Measurements from ENCODE around the gene GAK. TPM values are rescaled to one million over a fixed set of nuclear protein-coding genes. Genes with fewer than 3 reads are reported as not detected.

The GAK gene
- total and polyA plus RNA-seq, 4 donors, result 41.8 to 78.8 (median 61.1) TPM

GRCh38 chr4:876780-877179, 55.3 kb downstream of the GAK start:
- H3K4me1 ChIP-seq (ENCODE audit: control insufficient read depth, insufficient read depth, low read length), result no peaks in the 10 kb centered on the region
- 90% methylated on average over 16 of the region's 24 CpGs for WGBS (ENCODE audit: insufficient coverage)
- H3K27me3 ChIP-seq (ENCODE audit: control insufficient read depth, insufficient read depth, low read length), result no peaks in the 10 kb centered on the region
- DNase-seq (ENCODE audit: low read depth in 4 of 6, low spot score in 6 of 6), result no peak
- no peaks in the 10 kb centered on the region for H3K9me3 ChIP-seq (ENCODE audit: control insufficient read depth, insufficient read depth, low read length)
- peaks cover 87% of the 10 kb centered on the region for H3K36me3 ChIP-seq (ENCODE audit: control insufficient read depth, insufficient read depth, low read length)
- H3K27ac ChIP-seq (ENCODE audit: low read depth, low read length), result no peak overlapping the region
- H3K4me3 ChIP-seq (ENCODE audit: low read depth, low read length), result no peak overlapping the region

- Histone ChIP-seq H3K27ac (ENCODE audit: low read depth, low read length) (no peak overlapping the region), H3K36me3 (ENCODE audit: control insufficient read depth, insufficient read depth, low read length) (peaks cover 87% of the 10 kb centered on the region), H3K9me3 (ENCODE audit: control insufficient read depth, insufficient read depth, low read length) (no peaks in the 10 kb centered on the region), H3K27me3 (ENCODE audit: control insufficient read depth, insufficient read depth, low read length) (no peaks in the 10 kb centered on the region), H3K4me3 (ENCODE audit: low read depth, low read length) (no peak overlapping the region), H3K4me1 (ENCODE audit: control insufficient read depth, insufficient read depth, low read length) (no peaks in the 10 kb centered on the region)
- WGBS (ENCODE audit: insufficient coverage), result 94% methylated on average over 26 of the region's 26 CpGs
- DNase-seq (ENCODE audit: low read depth in 4 of 6, low spot score in 6 of 6), result no peak
These were observed 56.2 kb downstream of the GAK start for GRCh38 chr4:875818-876423.

DNA sequence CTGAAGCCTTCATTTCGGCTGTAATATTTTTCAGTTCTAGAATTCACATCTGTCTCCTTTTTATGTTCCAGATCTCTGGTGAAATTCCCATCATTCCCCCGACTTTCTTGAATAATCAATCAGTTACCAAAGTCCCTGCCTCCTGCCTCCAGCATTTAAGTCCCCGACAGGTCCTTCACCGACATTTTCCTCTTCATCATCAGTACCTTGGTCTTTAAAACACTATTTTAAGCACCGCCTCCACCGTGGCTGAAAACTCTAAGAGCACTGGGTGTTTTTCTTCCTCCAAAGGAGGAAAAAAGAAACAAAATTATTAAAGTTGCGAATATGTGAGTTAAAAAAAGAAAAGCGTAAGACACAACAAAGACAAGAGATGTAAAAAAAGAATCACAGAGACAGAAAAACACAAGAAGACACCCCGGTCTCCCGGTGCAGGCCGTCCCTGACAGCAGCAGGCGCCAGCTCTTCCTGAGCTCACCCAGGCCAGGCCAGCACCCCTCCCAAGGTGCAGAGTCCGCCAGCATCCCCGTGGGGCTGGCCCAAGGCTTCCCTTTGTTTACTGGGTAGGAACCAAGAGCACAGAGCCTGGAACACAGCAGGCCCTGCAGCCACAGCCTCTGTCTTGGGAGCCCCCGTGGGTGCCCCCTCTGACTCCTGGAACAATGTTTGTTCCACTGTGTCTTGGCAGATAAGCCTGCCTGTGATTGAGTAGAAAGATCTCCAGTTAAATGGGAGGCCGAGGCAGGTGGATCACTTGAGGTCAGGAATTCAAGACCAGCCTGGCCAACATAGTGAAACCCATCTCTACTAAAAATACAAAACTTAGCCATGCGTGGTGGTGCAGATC, 56.9 kb downstream of the GAK start:
- no peaks in the 10 kb centered on the region for H3K9me3 ChIP-seq (ENCODE audit: control insufficient read depth, insufficient read depth, low read length)
- H3K4me3 ChIP-seq (ENCODE audit: low read depth, low read length), result no peak overlapping the region
- H3K4me1 ChIP-seq (ENCODE audit: control insufficient read depth, insufficient read depth, low read length), result no peaks in the 10 kb centered on the region
- H3K36me3 ChIP-seq (ENCODE audit: control insufficient read depth, insufficient read depth, low read length), result peaks cover 87% of the 10 kb centered on the region
- no peak for DNase-seq (ENCODE audit: low read depth in 4 of 6, low spot score in 6 of 6)
- H3K27me3 ChIP-seq (ENCODE audit: control insufficient read depth, insufficient read depth, low read length), result no peaks in the 10 kb centered on the region
- WGBS (ENCODE audit: insufficient coverage), result 85% methylated on average over 12 of the region's 17 CpGs
- H3K27ac ChIP-seq (ENCODE audit: low read depth, low read length), result no peak overlapping the region

- WGBS (ENCODE audit: insufficient coverage), result no CpG with 5 or more reads among the region's 9 CpGs
- Histone ChIP-seq H3K9me3 (ENCODE audit: control insufficient read depth, insufficient read depth, low read length) (no peaks in the 10 kb centered on the region), H3K4me1 (ENCODE audit: control insufficient read depth, insufficient read depth, low read length) (no peaks in the 10 kb centered on the region), H3K27ac (ENCODE audit: low read depth, low read length) (no peak overlapping the region), H3K4me3 (ENCODE audit: low read depth, low read length) (no peak overlapping the region), H3K27me3 (ENCODE audit: control insufficient read depth, insufficient read depth, low read length) (no peaks in the 10 kb centered on the region), H3K36me3 (ENCODE audit: control insufficient read depth, insufficient read depth, low read length) (peaks cover 88% of the 10 kb centered on the region)
- DNase-seq (ENCODE audit: low read depth in 4 of 6, low spot score in 6 of 6), result no peak
These were observed 58.1 kb downstream of the GAK start for GRCh38 chr4:874056-874455.

- peaks cover 92% of the 10 kb centered on the region for H3K36me3 ChIP-seq (ENCODE audit: control insufficient read depth, insufficient read depth, low read length)
These were observed 59.7 kb downstream of the GAK start for GRCh38 chr4:872241-872981.

DNA sequence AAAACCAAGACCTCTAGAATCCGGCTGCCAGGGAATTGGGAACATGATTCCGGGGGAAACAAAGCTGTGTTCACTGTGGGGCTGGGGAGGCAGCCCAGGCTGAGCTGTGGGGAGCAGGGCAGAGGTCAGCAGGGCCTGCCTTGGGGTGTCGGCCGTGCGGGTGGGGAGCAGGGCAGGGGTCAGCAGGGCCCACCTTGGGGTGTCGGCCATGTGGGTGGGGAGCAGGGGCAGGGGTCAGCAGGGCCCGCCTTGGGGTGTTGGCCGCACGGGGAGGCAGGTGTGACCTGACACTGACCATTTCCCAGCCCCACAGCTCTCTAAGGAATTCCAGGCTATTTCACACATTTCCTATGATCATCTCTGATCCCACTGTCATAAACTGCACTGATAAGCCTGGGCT, 60.6 kb downstream of the GAK start:
- Histone ChIP-seq H3K9me3 (ENCODE audit: control insufficient read depth, insufficient read depth, low read length) (no peaks in the 10 kb centered on the region), H3K4me3 (ENCODE audit: low read depth, low read length) (no peak overlapping the region), H3K36me3 (ENCODE audit: control insufficient read depth, insufficient read depth, low read length) (peaks cover 92% of the 10 kb centered on the region), H3K27me3 (ENCODE audit: control insufficient read depth, insufficient read depth, low read length) (no peaks in the 10 kb centered on the region), H3K4me1 (ENCODE audit: control insufficient read depth, insufficient read depth, low read length) (no peaks in the 10 kb centered on the region), H3K27ac (ENCODE audit: low read depth, low read length) (no peak overlapping the region)
- DNase-seq (ENCODE audit: low read depth in 4 of 6, low spot score in 6 of 6), result no peak
- 95% methylated on average over 8 of the region's 9 CpGs for WGBS (ENCODE audit: insufficient coverage)

More at GRCh38 chr4:872241-872981, 59.7 kb downstream of the GAK start:
- no peaks in the 10 kb centered on the region for H3K27me3 ChIP-seq (ENCODE audit: control insufficient read depth, insufficient read depth, low read length)
- 90% methylated on average over 43 of the region's 43 CpGs for WGBS (ENCODE audit: insufficient coverage)
- DNase-seq (ENCODE audit: low read depth in 4 of 6, low spot score in 6 of 6), result no peak
- no peak overlapping the region for H3K27ac ChIP-seq (ENCODE audit: low read depth, low read length)
- no peak overlapping the region for H3K4me3 ChIP-seq (ENCODE audit: low read depth, low read length)
- H3K9me3 ChIP-seq (ENCODE audit: control insufficient read depth, insufficient read depth, low read length), result no peaks in the 10 kb centered on the region
- no peaks in the 10 kb centered on the region for H3K4me1 ChIP-seq (ENCODE audit: control insufficient read depth, insufficient read depth, low read length)

DNA sequence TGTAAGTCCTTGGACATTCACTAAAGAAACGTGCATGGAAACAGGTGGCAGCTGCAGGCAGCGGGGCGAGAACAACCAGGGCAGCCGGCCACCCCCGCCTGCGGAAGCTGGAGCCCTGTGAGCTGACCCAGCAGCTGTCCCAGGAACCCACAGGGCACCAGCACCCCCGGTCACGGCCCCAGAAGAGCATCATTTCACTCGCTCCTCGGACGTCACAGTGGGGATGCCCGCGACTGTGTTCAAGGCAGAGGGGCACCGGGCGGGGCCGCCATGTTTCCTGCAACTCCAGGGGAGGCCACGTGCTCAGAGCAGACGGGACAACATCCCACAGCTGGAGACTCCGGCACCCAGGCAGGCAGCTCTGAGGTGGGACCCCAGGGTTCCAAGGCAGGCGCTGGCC, 61.2 kb downstream of the GAK start:
- Histone ChIP-seq H3K4me1 (ENCODE audit: control insufficient read depth, insufficient read depth, low read length) (no peaks in the 10 kb centered on the region), H3K36me3 (ENCODE audit: control insufficient read depth, insufficient read depth, low read length) (peaks cover 92% of the 10 kb centered on the region)
- no peak for DNase-seq (ENCODE audit: low read depth in 4 of 6, low spot score in 6 of 6)

DNA sequence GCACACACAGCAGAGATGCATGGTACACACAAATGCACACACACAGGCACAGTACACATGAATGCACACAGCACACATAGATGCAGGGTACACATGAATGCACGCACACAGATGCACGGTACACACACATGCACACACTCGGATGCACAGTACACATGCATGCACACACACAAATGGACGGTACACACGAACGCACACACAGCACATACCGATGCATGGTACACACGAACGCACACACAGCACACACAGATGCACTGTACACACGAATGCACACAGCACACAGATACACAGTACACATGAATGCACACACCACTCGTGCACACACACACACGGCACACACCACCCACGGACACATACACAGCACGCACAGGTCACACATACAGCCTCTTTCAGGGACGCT, 62.3 kb downstream of the GAK start:
- no peaks in the 10 kb centered on the region for H3K27me3 ChIP-seq (ENCODE audit: control insufficient read depth, insufficient read depth, low read length)
- H3K4me3 ChIP-seq (ENCODE audit: low read depth, low read length), result no peak overlapping the region
- no peaks in the 10 kb centered on the region for H3K9me3 ChIP-seq (ENCODE audit: control insufficient read depth, insufficient read depth, low read length)
- H3K4me1 ChIP-seq (ENCODE audit: control insufficient read depth, insufficient read depth, low read length), result no peaks in the 10 kb centered on the region
- DNase-seq (ENCODE audit: low read depth in 4 of 6, low spot score in 6 of 6), result no peak
- no peak overlapping the region for H3K27ac ChIP-seq (ENCODE audit: low read depth, low read length)
- WGBS (ENCODE audit: insufficient coverage), result over 99% methylated on average over 15 of the region's 15 CpGs
- H3K36me3 ChIP-seq (ENCODE audit: control insufficient read depth, insufficient read depth, low read length), result peaks cover 94% of the 10 kb centered on the region

More for the DNA sequence above, 61.2 kb downstream of the GAK start:
- Histone ChIP-seq H3K27me3 (ENCODE audit: control insufficient read depth, insufficient read depth, low read length) (no peaks in the 10 kb centered on the region), H3K9me3 (ENCODE audit: control insufficient read depth, insufficient read depth, low read length) (no peaks in the 10 kb centered on the region), H3K27ac (ENCODE audit: low read depth, low read length) (no peak overlapping the region), H3K4me3 (ENCODE audit: low read depth, low read length) (no peak overlapping the region)
- 91% methylated on average over 20 of the region's 20 CpGs for WGBS (ENCODE audit: insufficient coverage)

- Histone ChIP-seq H3K36me3 (ENCODE audit: control insufficient read depth, insufficient read depth, low read length) (peaks cover 100% of the 10 kb centered on the region), H3K4me3 (ENCODE audit: low read depth, low read length) (no peak overlapping the region), H3K4me1 (ENCODE audit: control insufficient read depth, insufficient read depth, low read length) (no peaks in the 10 kb centered on the region), H3K27ac (ENCODE audit: low read depth, low read length) (no peak overlapping the region), H3K27me3 (ENCODE audit: control insufficient read depth, insufficient read depth, low read length) (no peaks in the 10 kb centered on the region), H3K9me3 (ENCODE audit: control insufficient read depth, insufficient read depth, low read length) (no peaks in the 10 kb centered on the region)
- 94% methylated on average over 21 of the region's 21 CpGs for WGBS (ENCODE audit: insufficient coverage)
- DNase-seq (ENCODE audit: low read depth in 4 of 6, low spot score in 6 of 6), result no peak
These were observed 63.7 kb downstream of the GAK start for GRCh38 chr4:868421-868820.

All from spinal cord (tissue), 10 donors.